HL-60 (cell line): Measurements from ENCODE around the gene MSN.

Experiments
- POLR2AphosphoS5 ChIP-seq: IDR thresholded peaks from 2 replicates; pipeline ENCODE4 v1.6.1; 2012; ENCODE audit warnings: low read depth
- TF ChIP-seq, protein P1 (sequence below): IDR thresholded peaks from one replicate; pipeline ENCODE4 v1.5.1; 2011; ENCODE audit warnings: low read length, control low read depth, inconsistent platforms; ENCODE audit not compliant: insufficient read depth
- TF ChIP-seq, protein P2 (sequence below): IDR thresholded peaks from 2 replicates; pipeline ENCODE4 v1.6.1; 2012; ENCODE audit warnings: low read depth; ENCODE audit not compliant: insufficient replicate concordance

DNA sequence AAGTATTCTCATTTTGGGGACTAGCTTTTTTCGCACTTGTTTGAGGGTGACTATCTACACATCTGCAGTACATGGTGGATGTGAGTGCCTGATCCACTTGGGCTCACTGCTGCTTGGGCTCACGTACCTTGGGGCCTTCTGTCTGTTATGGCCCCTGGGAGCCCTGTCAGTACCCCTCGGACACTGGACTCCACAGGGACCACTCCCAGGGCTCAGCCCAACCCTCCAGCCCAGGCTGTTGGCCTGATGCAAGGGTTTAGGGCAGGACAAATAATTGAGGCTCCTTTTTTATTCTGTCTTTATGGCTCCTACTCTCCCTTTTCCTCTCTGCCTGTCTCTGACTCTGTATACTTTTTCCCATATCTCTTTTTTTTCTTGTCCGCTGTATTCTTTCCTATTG lies 32.7 kb upstream of the MSN start:
- TF ChIP-seq, protein P1, sequence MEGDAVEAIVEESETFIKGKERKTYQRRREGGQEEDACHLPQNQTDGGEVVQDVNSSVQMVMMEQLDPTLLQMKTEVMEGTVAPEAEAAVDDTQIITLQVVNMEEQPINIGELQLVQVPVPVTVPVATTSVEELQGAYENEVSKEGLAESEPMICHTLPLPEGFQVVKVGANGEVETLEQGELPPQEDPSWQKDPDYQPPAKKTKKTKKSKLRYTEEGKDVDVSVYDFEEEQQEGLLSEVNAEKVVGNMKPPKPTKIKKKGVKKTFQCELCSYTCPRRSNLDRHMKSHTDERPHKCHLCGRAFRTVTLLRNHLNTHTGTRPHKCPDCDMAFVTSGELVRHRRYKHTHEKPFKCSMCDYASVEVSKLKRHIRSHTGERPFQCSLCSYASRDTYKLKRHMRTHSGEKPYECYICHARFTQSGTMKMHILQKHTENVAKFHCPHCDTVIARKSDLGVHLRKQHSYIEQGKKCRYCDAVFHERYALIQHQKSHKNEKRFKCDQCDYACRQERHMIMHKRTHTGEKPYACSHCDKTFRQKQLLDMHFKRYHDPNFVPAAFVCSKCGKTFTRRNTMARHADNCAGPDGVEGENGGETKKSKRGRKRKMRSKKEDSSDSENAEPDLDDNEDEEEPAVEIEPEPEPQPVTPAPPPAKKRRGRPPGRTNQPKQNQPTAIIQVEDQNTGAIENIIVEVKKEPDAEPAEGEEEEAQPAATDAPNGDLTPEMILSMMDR: no peak
- TF ChIP-seq, protein P2, sequence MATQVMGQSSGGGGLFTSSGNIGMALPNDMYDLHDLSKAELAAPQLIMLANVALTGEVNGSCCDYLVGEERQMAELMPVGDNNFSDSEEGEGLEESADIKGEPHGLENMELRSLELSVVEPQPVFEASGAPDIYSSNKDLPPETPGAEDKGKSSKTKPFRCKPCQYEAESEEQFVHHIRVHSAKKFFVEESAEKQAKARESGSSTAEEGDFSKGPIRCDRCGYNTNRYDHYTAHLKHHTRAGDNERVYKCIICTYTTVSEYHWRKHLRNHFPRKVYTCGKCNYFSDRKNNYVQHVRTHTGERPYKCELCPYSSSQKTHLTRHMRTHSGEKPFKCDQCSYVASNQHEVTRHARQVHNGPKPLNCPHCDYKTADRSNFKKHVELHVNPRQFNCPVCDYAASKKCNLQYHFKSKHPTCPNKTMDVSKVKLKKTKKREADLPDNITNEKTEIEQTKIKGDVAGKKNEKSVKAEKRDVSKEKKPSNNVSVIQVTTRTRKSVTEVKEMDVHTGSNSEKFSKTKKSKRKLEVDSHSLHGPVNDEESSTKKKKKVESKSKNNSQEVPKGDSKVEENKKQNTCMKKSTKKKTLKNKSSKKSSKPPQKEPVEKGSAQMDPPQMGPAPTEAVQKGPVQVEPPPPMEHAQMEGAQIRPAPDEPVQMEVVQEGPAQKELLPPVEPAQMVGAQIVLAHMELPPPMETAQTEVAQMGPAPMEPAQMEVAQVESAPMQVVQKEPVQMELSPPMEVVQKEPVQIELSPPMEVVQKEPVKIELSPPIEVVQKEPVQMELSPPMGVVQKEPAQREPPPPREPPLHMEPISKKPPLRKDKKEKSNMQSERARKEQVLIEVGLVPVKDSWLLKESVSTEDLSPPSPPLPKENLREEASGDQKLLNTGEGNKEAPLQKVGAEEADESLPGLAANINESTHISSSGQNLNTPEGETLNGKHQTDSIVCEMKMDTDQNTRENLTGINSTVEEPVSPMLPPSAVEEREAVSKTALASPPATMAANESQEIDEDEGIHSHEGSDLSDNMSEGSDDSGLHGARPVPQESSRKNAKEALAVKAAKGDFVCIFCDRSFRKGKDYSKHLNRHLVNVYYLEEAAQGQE: no peak
- TF ChIP-seq POLR2AphosphoS5: no peak
